HEK293 (cell line): ENCODE results near the gene PDE6B.

Experiments
- KLF9 ChIP-seq: fragments of 450-650 bp; formaldehyde crosslinking; IDR thresholded peaks from 2 replicates; pipeline ENCODE4 v1.5.1; 2016; ENCODE audit warnings: missing biosample characterization, missing genetic modification characterization, low read depth
- ZBTB8A ChIP-seq: fragments of 450-650 bp; formaldehyde crosslinking; IDR thresholded peaks from 2 replicates; pipeline ENCODE4 v1.5.1; 2016; ENCODE audit warnings: missing biosample characterization, missing genetic modification characterization
- ZFP37 ChIP-seq: fragments of 450-650 bp; formaldehyde crosslinking; IDR thresholded peaks from 2 replicates; pipeline ENCODE4 v1.5.1; 2016; ENCODE audit warnings: missing biosample characterization, missing genetic modification characterization
- ZNF175 ChIP-seq: fragments of 450-650 bp; formaldehyde crosslinking; IDR thresholded peaks from 2 replicates; pipeline ENCODE4 v1.5.1; 2016; ENCODE audit warnings: missing biosample characterization, missing genetic modification characterization
- ZNF274 ChIP-seq, 2 experiments: fragments of 200-500 bp in 1 of 2; fragments of 450-650 bp in 1 of 2; sonication (Bioruptor generic) in 1 of 2; formaldehyde crosslinking in 1 of 2; IDR thresholded peaks; 2 replicates each; pipeline versions ENCODE4 v1.5.1 to v1.6.1; 2014 to 2016; ENCODE audit warnings: borderline replicate concordance in 1 of 2, inconsistent platforms in 1 of 2, low read length in 1 of 2, missing biosample characterization in 1 of 2, missing genetic modification characterization in 1 of 2
- ZNF335 ChIP-seq: fragments of 450-650 bp; formaldehyde crosslinking; conservative IDR thresholded peaks from 2 replicates; pipeline ENCODE4 v1.5.1; 2016; ENCODE audit warnings: missing biosample characterization, missing genetic modification characterization
- ZNF404 ChIP-seq: fragments of 450-650 bp; formaldehyde crosslinking; IDR thresholded peaks from 2 replicates; pipeline ENCODE4 v1.5.1; 2017; ENCODE audit warnings: missing biosample characterization, missing genetic modification characterization
- TF ChIP-seq, protein P1 (sequence below): fragments of 450-650 bp; formaldehyde crosslinking; optimal IDR thresholded peaks from 2 replicates; pipeline ENCODE3; 2016; ENCODE audit warnings: missing biosample characterization, mild to moderate bottlenecking, missing genetic modification characterization
- TF ChIP-seq, protein P2 (sequence below): fragments of 450-650 bp; formaldehyde crosslinking; IDR thresholded peaks from 2 replicates; pipeline ENCODE4 v1.5.1; 2016; ENCODE audit warnings: missing biosample characterization, missing genetic modification characterization
- TF ChIP-seq, protein P3 (sequence below): fragments of 450-650 bp; formaldehyde crosslinking; IDR thresholded peaks from 2 replicates; pipeline ENCODE4 v1.5.1; 2016; ENCODE audit warnings: missing biosample characterization, missing genetic modification characterization
- TF ChIP-seq, protein P4 (sequence below): fragments of 450-650 bp; formaldehyde crosslinking; IDR thresholded peaks from 2 replicates; pipeline ENCODE4 v1.5.1; 2016; ENCODE audit warnings: missing biosample characterization, missing genetic modification characterization, borderline replicate concordance
- TF ChIP-seq, protein P5 (sequence below): fragments of 450-650 bp; formaldehyde crosslinking; IDR thresholded peaks from 2 replicates; pipeline ENCODE4 v1.5.1; 2016; ENCODE audit warnings: missing biosample characterization, missing genetic modification characterization

DNA sequence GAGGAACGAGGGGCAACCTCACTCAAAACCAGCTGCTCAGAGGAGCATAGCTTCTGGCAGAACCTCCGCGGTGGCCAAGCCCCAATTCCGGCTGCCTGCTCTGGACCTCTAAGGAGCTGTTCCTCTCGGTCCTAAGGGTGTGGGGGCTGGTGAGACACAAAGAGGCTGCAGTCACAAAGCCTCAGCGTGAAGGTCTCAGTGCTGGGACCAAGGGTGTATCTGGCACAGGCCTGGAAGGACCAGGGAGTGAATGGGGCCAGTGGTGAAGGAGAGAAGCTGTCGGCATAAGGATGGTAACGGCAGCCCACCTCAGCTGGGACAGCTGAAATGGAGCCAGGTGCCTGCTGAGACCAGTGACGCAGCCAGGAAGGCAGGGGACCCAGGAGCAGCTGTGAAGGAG, 5.3 kb downstream of the PDE6B start:
- no peak for TF ChIP-seq ZFP37 (tag by site-specific recombination)
- TF ChIP-seq, protein P1, sequence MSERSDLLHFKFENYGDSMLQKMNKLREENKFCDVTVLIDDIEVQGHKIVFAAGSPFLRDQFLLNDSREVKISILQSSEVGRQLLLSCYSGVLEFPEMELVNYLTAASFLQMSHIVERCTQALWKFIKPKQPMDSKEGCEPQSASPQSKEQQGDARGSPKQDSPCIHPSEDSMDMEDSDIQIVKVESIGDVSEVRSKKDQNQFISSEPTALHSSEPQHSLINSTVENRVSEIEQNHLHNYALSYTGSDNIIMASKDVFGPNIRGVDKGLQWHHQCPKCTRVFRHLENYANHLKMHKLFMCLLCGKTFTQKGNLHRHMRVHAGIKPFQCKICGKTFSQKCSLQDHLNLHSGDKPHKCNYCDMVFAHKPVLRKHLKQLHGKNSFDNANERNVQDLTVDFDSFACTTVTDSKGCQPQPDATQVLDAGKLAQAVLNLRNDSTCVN (tag by site-specific recombination): no peak
- no peak for TF ChIP-seq ZNF404 (tag by site-specific recombination)
- TF ChIP-seq ZBTB8A (tag by site-specific recombination): no peak
- no peak for TF ChIP-seq KLF9 (tag by site-specific recombination)
- TF ChIP-seq, protein P2, sequence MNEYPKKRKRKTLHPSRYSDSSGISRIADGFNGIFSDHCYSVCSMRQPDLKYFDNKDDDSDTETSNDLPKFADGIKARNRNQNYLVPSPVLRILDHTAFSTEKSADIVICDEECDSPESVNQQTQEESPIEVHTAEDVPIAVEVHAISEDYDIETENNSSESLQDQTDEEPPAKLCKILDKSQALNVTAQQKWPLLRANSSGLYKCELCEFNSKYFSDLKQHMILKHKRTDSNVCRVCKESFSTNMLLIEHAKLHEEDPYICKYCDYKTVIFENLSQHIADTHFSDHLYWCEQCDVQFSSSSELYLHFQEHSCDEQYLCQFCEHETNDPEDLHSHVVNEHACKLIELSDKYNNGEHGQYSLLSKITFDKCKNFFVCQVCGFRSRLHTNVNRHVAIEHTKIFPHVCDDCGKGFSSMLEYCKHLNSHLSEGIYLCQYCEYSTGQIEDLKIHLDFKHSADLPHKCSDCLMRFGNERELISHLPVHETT (tag by site-specific recombination): no peak
- no peak for TF ChIP-seq ZNF175 (tag by site-specific recombination)
- no peak for TF ChIP-seq ZNF335 (tag by site-specific recombination)
- TF ChIP-seq, protein P3, sequence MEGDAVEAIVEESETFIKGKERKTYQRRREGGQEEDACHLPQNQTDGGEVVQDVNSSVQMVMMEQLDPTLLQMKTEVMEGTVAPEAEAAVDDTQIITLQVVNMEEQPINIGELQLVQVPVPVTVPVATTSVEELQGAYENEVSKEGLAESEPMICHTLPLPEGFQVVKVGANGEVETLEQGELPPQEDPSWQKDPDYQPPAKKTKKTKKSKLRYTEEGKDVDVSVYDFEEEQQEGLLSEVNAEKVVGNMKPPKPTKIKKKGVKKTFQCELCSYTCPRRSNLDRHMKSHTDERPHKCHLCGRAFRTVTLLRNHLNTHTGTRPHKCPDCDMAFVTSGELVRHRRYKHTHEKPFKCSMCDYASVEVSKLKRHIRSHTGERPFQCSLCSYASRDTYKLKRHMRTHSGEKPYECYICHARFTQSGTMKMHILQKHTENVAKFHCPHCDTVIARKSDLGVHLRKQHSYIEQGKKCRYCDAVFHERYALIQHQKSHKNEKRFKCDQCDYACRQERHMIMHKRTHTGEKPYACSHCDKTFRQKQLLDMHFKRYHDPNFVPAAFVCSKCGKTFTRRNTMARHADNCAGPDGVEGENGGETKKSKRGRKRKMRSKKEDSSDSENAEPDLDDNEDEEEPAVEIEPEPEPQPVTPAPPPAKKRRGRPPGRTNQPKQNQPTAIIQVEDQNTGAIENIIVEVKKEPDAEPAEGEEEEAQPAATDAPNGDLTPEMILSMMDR (tag by site-specific recombination): no peak
- TF ChIP-seq, protein P4, sequence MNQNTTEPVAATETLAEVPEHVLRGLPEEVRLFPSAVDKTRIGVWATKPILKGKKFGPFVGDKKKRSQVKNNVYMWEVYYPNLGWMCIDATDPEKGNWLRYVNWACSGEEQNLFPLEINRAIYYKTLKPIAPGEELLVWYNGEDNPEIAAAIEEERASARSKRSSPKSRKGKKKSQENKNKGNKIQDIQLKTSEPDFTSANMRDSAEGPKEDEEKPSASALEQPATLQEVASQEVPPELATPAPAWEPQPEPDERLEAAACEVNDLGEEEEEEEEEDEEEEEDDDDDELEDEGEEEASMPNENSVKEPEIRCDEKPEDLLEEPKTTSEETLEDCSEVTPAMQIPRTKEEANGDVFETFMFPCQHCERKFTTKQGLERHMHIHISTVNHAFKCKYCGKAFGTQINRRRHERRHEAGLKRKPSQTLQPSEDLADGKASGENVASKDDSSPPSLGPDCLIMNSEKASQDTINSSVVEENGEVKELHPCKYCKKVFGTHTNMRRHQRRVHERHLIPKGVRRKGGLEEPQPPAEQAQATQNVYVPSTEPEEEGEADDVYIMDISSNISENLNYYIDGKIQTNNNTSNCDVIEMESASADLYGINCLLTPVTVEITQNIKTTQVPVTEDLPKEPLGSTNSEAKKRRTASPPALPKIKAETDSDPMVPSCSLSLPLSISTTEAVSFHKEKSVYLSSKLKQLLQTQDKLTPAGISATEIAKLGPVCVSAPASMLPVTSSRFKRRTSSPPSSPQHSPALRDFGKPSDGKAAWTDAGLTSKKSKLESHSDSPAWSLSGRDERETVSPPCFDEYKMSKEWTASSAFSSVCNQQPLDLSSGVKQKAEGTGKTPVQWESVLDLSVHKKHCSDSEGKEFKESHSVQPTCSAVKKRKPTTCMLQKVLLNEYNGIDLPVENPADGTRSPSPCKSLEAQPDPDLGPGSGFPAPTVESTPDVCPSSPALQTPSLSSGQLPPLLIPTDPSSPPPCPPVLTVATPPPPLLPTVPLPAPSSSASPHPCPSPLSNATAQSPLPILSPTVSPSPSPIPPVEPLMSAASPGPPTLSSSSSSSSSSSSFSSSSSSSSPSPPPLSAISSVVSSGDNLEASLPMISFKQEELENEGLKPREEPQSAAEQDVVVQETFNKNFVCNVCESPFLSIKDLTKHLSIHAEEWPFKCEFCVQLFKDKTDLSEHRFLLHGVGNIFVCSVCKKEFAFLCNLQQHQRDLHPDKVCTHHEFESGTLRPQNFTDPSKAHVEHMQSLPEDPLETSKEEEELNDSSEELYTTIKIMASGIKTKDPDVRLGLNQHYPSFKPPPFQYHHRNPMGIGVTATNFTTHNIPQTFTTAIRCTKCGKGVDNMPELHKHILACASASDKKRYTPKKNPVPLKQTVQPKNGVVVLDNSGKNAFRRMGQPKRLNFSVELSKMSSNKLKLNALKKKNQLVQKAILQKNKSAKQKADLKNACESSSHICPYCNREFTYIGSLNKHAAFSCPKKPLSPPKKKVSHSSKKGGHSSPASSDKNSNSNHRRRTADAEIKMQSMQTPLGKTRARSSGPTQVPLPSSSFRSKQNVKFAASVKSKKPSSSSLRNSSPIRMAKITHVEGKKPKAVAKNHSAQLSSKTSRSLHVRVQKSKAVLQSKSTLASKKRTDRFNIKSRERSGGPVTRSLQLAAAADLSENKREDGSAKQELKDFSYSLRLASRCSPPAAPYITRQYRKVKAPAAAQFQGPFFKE: no peak
- TF ChIP-seq ZNF274 (IDR thresholded peaks at IDR 0.05; ENCODE audit: low read length): no peak
- TF ChIP-seq ZNF274 (tag by site-specific recombination; IDR thresholded peaks at IDR 0.05; ENCODE audit: borderline replicate concordance): no peak
- TF ChIP-seq, protein P5, sequence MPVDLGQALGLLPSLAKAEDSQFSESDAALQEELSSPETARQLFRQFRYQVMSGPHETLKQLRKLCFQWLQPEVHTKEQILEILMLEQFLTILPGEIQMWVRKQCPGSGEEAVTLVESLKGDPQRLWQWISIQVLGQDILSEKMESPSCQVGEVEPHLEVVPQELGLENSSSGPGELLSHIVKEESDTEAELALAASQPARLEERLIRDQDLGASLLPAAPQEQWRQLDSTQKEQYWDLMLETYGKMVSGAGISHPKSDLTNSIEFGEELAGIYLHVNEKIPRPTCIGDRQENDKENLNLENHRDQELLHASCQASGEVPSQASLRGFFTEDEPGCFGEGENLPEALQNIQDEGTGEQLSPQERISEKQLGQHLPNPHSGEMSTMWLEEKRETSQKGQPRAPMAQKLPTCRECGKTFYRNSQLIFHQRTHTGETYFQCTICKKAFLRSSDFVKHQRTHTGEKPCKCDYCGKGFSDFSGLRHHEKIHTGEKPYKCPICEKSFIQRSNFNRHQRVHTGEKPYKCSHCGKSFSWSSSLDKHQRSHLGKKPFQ: no peak
